GM21367 (cell line): ENCODE measurements around the gene PLAAT2.
"Not testable (repeated sequence)": the region's sequence is repeated elsewhere in the genome, so short reads cannot be mapped to it uniquely, and the experiment has no call there.

Experiments
- ATAC-seq: cut with Tn5 transposase; IDR thresholded peaks from one replicate; pipeline ENCODE4 v1.9.1; 2021; ENCODE audit not compliant: unreplicated experiment

The PLAAT2 gene

DNA sequence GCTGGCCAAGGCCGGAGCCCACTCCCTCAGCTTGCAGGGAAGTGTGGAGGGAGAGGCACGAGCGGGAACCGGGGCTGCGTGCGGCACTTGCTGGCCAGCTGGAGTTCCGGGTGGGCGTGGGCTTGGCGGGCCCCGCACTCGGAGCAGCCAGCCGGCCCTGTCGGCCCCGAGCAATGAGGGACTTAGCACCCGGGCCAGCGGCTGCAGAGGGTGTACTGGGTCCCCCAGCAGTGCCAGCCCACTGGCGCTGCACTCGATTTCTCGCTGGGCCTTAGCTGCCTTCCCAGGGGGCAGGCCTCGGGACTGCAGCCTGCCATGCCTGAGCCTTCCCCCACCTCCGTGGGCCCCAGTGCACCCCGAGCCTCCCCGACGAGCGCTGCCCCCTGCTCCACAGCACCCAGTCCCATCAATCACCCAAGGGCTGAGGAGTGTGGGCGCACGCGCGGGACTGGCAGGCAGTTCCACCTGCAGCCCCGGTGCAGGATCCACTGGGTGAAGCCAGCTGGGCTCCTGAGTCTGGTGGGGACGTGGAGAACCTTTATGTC is 13.0 kb downstream of the PLAAT2 start:
- not testable (repeated sequence) for ATAC-seq

DNA sequence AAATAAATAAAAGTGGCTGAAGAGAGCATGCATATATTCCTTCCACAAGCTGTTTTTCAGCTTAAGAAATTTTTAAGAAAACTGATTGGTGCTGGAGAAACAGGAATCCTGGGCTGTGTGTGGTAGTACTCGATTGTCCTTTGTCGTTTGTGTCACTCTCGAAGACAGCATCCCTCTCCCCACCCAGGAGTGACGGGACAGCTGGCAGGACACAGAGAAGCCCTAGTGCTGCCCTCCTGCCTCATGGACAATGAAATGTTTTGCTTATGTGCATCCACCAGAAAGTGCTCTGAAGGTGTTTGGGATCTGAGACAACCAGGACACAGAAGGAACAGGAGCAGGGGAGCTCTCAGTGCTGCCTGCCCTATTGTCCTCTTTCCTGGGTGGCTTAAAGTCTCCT is 13.8 kb downstream of the PLAAT2 start:
- no peak for ATAC-seq

DNA sequence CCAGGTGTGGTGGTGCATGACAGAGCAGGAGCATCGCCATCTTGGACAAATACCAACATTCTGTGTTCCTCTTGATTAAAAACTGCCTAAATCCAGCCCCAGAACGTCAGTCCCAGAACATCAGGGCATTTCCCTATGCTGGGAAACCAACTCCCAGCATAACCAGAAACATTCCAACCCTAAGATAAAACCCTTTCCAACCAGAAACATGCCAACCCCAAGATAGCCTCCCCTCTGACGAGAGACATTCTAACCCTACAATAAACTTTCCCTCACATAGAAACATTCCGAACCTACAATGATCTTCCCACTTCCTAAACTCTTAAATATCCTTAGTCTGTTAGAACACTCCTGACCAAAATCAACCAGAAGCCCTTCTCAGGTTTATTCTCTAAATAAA is 15.0 kb downstream of the PLAAT2 start:
- no peak for ATAC-seq

DNA sequence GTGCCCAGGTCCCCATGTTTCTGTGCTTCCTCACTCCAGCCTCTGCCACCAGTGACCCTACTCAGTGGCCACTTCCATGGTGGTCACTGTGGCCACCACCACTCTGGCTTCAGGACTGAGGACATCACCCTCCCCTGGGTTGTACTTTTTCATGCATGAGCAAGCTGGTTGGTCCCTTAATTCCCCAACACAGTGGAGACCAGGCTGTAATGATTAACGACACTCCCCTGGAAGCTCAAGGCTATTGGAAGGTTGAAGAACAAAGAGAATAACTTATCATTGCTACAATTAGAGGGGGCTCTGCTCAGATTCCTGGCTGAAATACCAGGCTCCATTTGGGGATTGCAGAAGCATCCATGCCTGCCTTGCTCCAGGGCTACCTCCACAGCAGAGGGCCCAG is 16.1 kb downstream of the PLAAT2 start:
- ATAC-seq: no peak

DNA sequence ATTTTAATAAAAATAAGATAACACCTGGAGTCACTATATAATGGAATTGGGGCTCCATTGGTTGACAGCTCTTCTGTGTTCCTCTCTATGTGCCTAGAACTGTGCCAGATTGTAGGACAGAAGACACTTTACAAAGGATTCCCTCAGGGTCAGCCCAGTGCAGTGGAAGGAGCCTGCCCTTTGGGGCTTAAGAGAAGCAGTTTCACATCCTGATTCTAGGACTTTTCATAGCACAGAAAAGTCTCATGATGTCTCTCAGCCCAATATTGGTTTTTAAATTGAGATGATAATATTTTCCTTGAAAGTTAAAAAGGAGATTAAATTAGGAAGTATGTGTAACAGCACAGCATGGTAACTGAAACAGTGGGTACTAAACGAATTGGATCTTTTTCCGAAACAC is 19.5 kb downstream of the PLAAT2 start:
- no peak for ATAC-seq

DNA sequence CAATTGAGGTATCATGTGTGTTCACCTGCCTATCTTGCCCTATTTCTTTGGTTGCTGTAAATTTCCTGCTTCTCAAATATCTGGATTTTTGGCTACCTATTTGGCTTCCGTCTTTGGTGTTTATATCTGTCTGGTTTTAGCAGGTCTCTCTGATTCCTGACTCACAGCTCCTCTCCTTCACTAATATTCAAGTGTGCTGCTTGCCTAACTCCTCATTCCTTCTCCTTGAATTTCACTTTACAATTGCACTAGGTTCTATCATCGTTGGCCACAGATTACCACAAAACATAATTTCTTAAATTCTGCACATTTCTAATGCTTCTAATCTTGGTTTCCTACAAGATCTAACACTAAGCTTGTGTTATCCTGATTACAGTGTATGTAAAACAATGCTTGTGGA is 20.7 kb downstream of the PLAAT2 start:
- not testable (repeated sequence) for ATAC-seq

DNA sequence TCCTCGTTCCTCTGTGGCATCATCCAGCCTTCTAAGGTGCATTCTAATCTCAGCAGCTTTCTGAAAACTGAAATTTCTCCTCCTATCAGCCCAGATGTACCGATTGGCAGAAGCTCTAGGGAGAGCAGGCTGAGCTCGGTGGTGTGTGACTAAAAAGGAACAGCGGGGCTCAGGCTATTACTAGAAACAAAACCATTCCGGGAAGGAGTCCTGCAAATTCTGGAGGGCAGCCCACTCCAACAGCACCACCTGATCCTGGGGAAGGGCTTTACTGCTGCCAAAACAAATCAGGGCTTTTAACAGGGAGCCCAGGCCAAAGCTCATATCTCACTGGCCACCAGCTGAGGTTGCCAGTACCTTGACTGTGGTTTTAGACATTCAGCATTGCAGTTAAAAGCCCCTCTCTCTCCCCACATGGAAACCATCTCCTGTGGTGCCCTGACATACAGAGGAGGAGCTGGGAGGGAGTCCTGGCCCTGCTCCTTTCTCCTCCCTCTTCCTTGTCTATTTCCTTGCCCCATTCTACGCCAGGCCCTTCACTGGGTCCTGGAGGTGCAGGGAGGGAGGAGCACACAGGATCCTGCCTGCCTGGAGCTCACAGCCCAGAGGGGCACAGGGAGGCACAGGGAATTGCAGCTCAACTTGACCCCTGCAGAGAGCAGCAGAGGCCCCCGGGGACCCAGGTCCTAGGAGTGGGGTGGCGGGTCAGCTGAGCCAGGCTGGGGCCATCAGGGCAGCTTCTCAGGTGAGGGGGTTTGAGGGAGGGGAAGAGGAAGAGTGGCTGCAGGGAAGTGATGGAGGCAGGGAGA is 25.7 kb downstream of the PLAAT2 start:
- no peak for ATAC-seq

DNA sequence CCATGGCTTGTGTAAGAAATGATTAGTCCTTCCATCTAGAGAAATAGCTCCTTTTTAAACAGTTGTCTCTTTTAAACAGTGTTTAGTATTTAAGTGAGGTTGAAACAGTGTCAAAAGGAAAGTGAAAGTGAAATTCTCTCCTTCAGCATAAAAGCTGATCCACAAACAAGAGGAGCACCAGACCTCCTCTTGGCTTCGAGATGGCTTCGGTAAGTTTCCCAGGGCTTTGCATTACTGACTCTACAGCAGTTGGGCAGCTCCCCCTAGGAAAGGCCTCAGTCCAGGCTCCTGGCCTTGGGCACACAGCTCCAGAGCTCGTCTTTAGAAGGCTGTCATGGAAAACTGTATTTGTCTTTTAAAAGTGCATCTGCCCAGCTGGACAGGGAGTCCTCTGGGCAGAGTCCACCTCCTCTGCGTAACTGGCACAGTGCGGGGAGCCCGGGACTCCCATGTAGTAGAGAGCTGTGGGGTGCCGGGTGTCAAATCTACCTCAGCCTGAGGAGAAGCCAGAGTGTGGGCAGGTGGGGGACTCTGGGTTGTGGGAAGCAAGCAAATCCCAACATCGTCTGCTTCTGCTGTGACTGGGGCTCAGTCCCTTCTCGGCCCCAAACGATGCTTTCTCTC is 26.4 kb downstream of the PLAAT2 start, which contains the start of gene PLAAT4:
PLAAT4 (plus strand) TSS at position 140 of the 624 bp plus-strand sequence; CDS start at position 201, 61 bp downstream.
- no peak for ATAC-seq

DNA sequence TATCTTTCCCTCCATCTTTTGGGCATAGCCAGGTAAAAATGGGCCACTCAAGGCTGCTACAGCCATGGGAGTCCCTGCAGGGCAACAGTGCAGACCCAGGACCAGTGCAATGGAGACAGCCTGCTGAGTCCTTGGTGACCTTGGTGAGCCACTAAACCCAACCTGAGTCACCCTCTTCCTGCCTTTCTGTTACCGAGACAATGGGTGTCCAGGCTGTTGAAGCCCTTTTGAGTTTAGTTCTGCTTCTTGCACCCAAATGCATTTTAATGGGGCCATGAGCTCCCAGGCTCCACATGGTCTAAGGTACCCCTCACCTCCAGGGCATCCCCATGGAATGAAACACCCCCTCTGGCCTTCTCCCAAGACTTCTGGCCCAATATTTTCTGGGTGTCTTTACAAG is 27.4 kb downstream of the PLAAT2 start:
- ATAC-seq: no peak

DNA sequence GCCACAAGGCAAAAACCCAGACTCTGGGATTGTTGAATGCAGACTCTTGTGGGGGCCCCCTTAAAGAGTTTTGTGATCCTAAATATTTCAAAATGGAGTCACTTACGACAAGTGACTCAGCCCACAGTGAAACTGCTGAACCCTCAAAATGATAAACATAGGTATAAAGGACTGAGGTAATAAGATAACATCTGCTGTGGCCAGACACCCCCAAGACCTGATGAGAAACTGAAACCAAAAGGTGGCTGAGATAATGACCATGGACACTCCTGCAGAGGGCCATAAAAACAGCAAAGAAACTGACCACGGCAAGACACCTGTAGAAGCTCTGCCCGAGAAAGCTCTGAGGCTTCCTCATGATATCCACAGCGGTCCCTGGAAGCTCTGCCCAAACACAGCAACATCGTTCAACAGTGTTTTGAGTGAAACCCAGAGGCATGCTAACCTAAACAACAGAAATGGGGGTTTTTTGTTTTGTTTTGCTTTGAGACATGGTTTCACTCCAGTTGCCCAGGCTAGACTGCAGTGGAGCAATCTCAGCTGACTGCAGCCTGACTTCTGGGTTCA is 28.2 kb downstream of the PLAAT2 start:
- no peak for ATAC-seq

DNA sequence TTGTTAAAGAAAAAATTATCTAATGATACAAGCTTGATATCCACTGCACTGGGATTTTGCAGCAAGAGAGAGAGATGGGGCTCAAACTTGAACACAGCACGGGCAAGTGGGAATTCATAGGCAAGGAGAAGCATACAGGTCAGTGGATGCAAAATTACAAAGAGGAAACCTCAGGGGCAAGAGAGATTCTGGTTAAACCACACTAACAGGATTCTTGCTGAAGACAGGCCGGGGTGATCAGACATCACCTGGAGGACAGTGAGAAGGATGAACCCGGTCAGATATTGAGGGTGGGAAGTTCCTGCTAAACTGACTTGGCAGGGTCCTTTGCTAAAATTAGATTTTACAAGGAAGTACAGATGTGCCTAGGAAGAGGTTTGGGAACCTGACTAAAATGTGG is 29.1 kb downstream of the PLAAT2 start:
- no peak for ATAC-seq

DNA sequence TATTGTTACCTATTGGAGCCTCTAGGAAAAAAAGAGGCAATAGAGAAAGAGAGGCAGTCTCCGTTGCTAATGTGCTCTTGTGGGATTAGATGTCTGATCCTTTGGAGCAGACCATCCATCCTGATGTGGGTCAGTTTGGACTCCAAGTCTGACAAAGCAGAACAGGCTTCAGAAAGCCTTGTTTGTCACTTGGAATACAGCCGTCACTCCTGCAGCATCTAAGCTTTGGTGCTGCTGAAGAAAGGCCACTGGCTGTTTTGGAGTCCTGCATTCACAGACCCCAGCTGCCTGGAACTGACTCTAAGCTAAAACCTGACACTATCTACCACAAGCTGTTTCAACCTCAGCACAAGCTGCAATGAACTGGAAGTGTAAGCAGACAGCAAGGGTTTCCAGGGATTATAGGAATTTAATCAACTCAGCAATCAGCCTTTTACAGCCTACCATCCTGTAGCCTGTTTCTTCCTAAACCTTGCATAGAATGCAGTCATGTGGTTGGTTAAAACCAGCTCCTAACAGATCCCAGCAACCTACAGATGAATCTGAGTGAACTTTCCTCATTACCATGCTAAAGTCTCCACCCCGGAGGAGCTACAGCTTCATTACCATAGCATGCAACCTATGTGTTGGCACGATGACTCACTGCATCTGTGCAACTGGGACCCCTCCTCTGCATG is 30.2 kb downstream of the PLAAT2 start:
- no peak for ATAC-seq

DNA sequence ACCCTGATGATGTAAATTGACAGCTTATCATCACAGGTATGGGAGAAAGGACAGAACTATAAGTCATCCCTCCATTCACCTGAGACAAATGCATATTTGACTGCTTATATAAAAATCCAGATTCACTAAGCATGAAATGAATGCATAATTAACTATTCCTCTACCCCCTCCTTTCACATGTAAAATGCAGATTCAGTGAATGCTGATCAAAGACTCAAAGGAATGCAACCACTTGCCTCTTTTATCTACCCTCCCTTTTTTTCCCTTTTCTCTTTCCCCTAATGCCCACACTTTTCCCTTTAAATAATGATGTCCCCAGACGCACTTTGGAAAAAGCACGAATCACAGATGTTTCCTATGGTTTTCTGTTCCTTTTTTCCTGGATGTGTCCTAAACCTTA is 31.1 kb downstream of the PLAAT2 start:
- ATAC-seq: no peak

DNA sequence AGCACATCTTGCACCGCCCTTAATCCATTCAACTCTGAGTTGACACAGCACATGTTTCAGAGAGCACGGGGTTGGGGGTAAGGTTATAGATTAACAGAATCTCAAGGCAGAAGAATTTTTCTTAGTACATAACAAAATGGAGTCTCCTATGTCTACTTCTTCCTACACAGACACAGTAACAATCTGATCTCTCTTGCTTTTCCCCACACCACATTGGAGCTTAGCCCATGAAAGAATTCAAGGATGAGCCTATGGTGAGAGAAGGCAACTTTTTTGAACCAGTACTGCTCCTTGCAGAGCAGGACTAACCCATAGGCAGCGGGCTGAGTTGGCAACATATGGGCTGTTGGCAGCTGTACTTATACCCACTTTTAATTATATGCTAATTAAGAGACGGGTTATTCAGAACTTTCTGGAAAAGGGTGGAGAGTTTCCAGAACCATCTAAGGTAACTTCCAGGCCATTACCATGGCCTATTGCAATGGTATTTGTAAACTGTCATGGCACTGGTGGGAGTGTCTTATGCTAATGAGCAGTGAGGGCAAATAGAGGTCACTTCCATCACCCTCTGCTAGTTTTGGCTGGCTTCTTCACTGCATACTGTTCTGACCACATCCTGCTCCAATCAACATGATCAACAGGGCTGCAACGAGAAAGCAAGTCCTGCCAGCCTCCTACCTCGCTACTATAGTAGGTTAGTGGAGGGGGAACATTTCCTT is 31.9 kb downstream of the PLAAT2 start:
- peak; percentile 59 for ATAC-seq

DNA sequence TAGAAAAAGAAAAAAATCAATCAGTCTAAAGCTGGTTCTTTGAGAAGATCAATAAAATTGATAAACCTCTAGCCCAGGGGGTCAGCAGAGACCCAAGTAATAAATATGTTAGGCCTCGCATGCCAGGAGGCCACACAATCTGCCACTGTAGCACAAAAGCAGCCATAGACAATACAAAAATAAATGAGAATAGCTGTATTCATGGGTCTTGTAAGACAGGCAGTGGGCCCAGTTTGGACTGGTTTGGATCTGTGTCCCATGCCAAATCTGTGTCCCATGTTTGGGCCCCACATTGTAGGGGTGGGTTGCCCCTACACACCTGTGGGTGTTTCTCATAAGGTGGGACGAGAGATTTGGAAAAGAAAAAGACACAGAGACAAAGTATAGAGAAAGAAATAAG is 33.2 kb downstream of the PLAAT2 start:
- ATAC-seq: no peak

DNA sequence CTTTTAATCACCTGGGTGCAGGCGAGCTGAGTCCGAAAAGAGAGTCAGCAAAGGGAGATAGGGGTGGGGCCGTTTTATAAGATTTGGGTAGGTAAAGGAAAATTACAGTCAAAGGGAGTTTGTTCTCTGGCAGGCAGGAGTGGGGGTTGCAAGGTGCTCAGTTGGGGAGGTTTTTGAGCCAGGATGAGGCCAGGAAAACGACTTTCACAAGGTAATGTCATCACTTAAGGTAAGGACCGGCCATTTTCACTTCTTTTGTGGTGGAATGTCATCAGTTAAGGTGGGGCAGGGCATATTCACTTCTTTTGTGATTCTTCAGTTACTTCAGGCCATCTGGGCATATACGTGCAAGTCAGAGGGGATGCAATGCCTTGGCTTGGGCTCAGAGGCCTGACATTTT is 33.8 kb downstream of the PLAAT2 start:
- not testable (repeated sequence) for ATAC-seq

DNA sequence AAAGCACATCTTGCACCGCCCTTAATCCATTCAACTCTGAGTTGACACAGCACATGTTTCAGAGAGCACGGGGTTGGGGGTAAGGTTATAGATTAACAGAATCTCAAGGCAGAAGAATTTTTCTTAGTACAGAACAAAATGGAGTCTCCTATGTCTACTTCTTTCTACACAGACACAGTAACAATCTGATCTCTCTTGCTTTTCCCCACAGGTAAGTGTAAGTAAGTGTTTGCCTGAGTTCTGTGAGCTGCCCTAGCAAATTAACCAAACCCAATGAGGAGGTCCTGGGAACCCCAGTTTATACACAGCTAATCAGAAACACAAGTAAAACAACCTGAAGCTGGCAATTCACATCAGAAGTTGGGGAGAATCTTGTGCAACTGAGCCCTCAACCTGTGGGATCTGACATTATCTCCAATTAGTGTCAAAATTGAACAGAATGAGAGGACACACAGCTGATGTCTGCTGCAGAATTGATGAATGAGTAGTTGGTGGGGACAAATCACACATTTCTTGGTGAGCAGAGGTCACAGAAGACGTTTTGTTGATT is 34.4 kb downstream of the PLAAT2 start:
- not testable (repeated sequence) for ATAC-seq

DNA sequence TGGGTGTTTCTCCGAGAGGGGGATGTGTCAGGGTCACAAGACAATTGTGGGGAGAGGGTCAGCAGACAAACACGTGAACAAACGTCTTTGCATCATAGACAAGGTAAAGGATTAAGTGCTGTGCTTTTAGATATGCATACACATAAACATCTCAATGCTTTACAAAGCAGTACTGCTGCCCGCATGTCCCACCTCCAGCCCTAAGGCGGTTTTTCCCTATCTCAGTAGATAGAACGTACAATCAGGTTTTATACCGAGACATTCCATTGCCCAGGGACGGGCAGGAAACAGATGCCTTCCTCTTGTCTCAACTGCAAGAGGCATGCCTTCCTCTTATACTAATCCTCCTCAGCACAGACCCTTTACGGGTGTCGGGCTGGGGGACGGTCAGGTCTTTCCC is 35.0 kb downstream of the PLAAT2 start:
- not testable (repeated sequence) for ATAC-seq

DNA sequence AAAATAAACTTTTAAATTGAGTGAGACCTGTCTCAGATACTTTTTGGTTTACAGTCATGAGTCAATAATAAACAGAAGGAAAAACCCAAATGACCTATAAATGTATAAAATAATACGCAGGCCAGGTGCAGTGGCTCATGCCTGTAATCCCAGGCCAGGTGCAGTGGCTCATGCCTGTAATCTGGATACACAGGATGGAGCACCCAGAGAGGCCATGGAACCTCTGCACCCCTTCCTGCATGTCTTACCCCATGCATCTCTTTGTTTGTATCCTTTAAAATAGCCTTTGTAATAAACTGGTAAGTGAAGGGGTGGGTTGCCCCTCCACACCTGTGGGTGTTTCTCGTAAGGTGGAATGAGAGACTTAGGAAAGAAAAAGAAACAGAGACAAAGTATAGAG is 35.5 kb downstream of the PLAAT2 start:
- ATAC-seq: no peak

DNA sequence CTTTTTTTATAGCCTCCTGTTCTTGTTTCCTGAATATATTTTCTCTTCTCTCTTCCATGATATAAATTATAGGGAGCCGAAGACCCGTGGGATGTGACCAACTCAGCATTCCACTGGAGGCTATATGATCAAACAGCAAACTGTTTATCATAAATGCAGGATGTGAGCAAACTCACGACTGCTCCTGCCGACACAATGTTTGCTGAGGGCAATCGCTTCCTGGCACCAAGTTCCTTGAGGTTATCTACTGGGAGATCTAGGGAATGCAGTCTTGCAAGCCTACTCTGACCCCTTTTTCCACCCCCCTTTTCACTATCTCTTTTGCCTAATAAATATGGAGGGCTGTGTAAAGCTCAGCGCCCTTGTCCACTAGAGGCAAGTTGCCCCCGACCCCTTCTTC is 40.0 kb downstream of the PLAAT2 start:
- no peak for ATAC-seq
